GM12892 (cell line): ENCODE measurements around the gene MAPRE2.

Experiments
- POLR2A ChIP-seq: IDR thresholded peaks from 2 replicates; pipeline ENCODE4 v1.6.1; 2011; ENCODE audit warnings: low read depth, low read length, control low read depth
- POLR2AphosphoS5 ChIP-seq: IDR thresholded peaks from 2 replicates; pipeline ENCODE4 v1.6.1; 2011; ENCODE audit warnings: low read depth, low read length, control low read depth

- TF ChIP-seq POLR2AphosphoS5 (no peak), POLR2A (no peak)
Measured at GRCh38 chr18:35161485-35161884, 120.3 kb downstream of the MAPRE2 start.
